K562 (cell line): ENCODE measurements around the gene ACSF2.
"Not testable (repeated sequence)": the region's sequence is repeated elsewhere in the genome, so short reads cannot be mapped to it uniquely, and the experiment has no call there.

Source experiments
- EP300 ChIP-seq: IDR thresholded peaks from 2 replicates; pipeline ENCODE4 v1.6.1; 2012; ENCODE audit warnings: low read length, improper control_type of control experiment
- EZH2 ChIP-seq: IDR thresholded peaks from 2 replicates; pipeline ENCODE4 v1.6.1; 2012; ENCODE audit warnings: low read depth, mild to moderate bottlenecking, inconsistent platforms, low read length, borderline replicate concordance
- GTF2F1 ChIP-seq: IDR thresholded peaks from 2 replicates; pipeline ENCODE4 v1.6.1; 2011; ENCODE audit warnings: low read depth, low read length, improper control_type of control experiment
- JUND ChIP-seq, 2 experiments: IDR thresholded peaks; 2 replicates in 1 of 2; 3 replicates in 1 of 2; pipeline ENCODE4 v1.6.1; 2011; ENCODE audit warnings: borderline replicate concordance in 2 of 2, low read depth in 2 of 2, low read length in 2 of 2, improper control_type of control experiment in 1 of 2, missing biosample characterization in 1 of 2, missing genetic modification characterization in 1 of 2, missing genetic modification reagents in 1 of 2
- MAFK ChIP-seq: IDR thresholded peaks from 2 replicates; pipeline ENCODE4 v1.6.1; 2011; ENCODE audit warnings: low read length, improper control_type of control experiment
- SMC3 ChIP-seq: conservative IDR thresholded peaks from 2 replicates; pipeline ENCODE4 v1.6.1; 2011; ENCODE audit warnings: low read depth, low read length, improper control_type of control experiment; ENCODE audit not compliant: insufficient read depth
- ZNF586 ChIP-seq: fragments of 450-650 bp; formaldehyde crosslinking; conservative IDR thresholded peaks from 2 replicates; pipeline ENCODE4 v1.4.0; 2020; ENCODE audit warnings: mild to moderate bottlenecking, moderate library complexity
- TF ChIP-seq, protein P1 (sequence below): sonication (generic); formaldehyde crosslinking; IDR thresholded peaks from 2 replicates; pipeline ENCODE4 v1.8.0; 2022; ENCODE audit warnings: mild to moderate bottlenecking, low read depth, missing genetic modification reagents
- TF ChIP-seq, protein P2 (sequence below): sonication (generic); formaldehyde crosslinking; IDR thresholded peaks from 2 replicates; pipeline ENCODE4 v1.5.0; 2020; ENCODE audit warnings: missing genetic modification reagents
- TF ChIP-seq, protein P3 (sequence below): sonication (generic); formaldehyde crosslinking; IDR thresholded peaks from 2 replicates; pipeline ENCODE4 v1.9.0; 2022; ENCODE audit warnings: mild to moderate bottlenecking, missing genetic modification reagents
- TF ChIP-seq, protein P4 (sequence below): fragments of 450-650 bp; IDR thresholded peaks from 2 replicates; pipeline ENCODE4 v1.6.1; 2016; ENCODE audit warnings: low read depth
- TF ChIP-seq, protein P5 (sequence below), 3 experiments: IDR thresholded peaks in 2 of 3; conservative IDR thresholded peaks in 1 of 3; 2 replicates each; pipeline ENCODE4 v1.5.1; 2011 to 2012; ENCODE audit warnings: low read length in 3 of 3, mild to moderate bottlenecking in 3 of 3, control low read depth in 2 of 3, improper control_type of control experiment in 1 of 3, inconsistent platforms in 1 of 3, low read depth in 1 of 3, mixed read lengths in 1 of 3, moderate library complexity in 1 of 3; ENCODE audit not compliant: insufficient read depth in 2 of 3

DNA sequence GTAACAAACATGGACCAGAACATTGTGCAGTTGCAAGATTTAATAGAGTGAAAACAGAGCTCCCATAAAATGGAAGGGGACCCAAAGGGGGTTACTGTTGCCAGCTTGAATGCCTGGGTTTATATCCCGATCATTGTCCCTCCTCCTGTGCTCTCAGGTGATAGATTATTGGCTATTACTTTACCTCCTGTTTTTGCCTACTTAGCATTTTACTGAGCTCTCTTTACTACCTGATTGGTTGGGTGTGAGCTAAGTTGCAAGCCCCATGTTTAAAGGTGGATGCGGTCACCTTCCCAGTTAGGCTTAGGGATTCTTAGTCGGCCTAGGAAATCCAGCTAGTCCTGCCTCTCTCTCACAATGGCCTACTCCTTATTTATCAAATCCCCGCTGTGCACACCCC, 20.7 kb upstream of the ACSF2 start:
- peak; percentile 33; the same call in 1 of the 2 replicates for TF ChIP-seq MAFK
- TF ChIP-seq, protein P1, sequence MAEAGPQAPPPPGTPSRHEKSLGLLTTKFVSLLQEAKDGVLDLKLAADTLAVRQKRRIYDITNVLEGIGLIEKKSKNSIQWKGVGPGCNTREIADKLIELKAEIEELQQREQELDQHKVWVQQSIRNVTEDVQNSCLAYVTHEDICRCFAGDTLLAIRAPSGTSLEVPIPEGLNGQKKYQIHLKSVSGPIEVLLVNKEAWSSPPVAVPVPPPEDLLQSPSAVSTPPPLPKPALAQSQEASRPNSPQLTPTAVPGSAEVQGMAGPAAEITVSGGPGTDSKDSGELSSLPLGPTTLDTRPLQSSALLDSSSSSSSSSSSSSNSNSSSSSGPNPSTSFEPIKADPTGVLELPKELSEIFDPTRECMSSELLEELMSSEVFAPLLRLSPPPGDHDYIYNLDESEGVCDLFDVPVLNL = not testable (repeated sequence)
- not testable (repeated sequence) for TF ChIP-seq GTF2F1; EP300; SMC3; JUND (IDR thresholded peaks at IDR 0.05; ENCODE audit: borderline replicate concordance, low read depth, low read length); JUND (tag; IDR thresholded peaks at IDR 0.05; ENCODE audit: borderline replicate concordance, low read depth, low read length); ZNF586; EZH2
- TF ChIP-seq, protein P2, sequence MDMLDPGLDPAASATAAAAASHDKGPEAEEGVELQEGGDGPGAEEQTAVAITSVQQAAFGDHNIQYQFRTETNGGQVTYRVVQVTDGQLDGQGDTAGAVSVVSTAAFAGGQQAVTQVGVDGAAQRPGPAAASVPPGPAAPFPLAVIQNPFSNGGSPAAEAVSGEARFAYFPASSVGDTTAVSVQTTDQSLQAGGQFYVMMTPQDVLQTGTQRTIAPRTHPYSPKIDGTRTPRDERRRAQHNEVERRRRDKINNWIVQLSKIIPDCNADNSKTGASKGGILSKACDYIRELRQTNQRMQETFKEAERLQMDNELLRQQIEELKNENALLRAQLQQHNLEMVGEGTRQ = not testable (repeated sequence)
- TF ChIP-seq, protein P3, sequence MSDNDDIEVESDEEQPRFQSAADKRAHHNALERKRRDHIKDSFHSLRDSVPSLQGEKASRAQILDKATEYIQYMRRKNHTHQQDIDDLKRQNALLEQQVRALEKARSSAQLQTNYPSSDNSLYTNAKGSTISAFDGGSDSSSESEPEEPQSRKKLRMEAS (CRISPR knock-in tag) = not testable (repeated sequence)
- TF ChIP-seq, protein P4, sequence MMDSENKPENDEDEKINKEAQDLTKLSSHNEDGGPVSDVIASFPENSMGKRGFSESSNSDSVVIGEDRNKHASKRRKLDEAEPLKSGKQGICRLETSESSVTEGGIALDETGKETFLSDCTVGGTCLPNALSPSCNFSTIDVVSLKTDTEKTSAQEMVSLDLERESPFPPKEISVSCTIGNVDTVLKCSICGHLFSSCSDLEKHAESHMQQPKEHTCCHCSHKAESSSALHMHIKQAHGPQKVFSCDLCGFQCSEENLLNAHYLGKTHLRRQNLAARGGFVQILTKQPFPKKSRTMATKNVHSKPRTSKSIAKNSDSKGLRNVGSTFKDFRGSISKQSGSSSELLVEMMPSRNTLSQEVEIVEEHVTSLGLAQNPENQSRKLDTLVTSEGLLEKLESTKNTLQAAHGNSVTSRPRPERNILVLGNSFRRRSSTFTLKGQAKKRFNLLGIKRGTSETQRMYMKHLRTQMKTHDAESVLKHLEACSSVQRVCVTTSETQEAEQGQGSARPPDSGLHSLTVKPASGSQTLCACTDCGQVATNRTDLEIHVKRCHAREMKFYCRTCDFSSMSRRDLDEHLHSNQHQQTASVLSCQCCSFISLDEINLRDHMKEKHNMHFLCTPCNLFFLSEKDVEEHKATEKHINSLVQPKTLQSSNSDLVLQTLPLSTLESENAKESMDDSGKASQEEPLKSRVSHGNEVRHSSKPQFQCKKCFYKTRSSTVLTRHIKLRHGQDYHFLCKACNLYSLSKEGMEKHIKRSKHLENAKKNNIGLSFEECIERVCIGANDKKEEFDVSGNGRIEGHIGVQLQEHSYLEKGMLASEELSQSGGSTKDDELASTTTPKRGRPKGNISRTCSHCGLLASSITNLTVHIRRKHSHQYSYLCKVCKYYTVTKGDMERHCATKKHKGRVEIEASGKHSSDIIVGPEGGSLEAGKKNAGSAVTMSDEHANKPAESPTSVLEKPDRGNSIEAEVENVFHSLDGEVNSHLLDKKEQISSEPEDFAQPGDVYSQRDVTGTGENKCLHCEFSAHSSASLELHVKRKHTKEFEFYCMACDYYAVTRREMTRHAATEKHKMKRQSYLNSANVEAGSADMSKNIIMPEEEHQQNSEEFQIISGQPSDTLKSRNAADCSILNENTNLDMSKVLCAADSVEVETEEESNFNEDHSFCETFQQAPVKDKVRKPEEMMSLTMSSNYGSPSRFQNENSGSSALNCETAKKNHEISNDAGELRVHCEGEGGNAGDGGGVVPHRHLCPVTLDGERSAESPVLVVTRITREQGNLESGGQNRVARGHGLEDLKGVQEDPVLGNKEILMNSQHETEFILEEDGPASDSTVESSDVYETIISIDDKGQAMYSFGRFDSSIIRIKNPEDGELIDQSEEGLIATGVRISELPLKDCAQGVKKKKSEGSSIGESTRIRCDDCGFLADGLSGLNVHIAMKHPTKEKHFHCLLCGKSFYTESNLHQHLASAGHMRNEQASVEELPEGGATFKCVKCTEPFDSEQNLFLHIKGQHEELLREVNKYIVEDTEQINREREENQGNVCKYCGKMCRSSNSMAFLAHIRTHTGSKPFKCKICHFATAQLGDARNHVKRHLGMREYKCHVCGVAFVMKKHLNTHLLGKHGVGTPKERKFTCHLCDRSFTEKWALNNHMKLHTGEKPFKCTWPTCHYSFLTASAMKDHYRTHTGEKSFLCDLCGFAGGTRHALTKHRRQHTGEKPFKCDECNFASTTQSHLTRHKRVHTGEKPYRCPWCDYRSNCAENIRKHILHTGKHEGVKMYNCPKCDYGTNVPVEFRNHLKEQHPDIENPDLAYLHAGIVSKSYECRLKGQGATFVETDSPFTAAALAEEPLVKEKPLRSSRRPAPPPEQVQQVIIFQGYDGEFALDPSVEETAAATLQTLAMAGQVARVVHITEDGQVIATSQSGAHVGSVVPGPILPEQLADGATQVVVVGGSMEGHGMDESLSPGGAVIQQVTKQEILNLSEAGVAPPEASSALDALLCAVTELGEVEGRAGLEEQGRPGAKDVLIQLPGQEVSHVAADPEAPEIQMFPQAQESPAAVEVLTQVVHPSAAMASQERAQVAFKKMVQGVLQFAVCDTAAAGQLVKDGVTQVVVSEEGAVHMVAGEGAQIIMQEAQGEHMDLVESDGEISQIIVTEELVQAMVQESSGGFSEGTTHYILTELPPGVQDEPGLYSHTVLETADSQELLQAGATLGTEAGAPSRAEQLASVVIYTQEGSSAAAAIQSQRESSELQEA = not testable (repeated sequence)
- TF ChIP-seq, protein P5, sequence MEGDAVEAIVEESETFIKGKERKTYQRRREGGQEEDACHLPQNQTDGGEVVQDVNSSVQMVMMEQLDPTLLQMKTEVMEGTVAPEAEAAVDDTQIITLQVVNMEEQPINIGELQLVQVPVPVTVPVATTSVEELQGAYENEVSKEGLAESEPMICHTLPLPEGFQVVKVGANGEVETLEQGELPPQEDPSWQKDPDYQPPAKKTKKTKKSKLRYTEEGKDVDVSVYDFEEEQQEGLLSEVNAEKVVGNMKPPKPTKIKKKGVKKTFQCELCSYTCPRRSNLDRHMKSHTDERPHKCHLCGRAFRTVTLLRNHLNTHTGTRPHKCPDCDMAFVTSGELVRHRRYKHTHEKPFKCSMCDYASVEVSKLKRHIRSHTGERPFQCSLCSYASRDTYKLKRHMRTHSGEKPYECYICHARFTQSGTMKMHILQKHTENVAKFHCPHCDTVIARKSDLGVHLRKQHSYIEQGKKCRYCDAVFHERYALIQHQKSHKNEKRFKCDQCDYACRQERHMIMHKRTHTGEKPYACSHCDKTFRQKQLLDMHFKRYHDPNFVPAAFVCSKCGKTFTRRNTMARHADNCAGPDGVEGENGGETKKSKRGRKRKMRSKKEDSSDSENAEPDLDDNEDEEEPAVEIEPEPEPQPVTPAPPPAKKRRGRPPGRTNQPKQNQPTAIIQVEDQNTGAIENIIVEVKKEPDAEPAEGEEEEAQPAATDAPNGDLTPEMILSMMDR (IDR thresholded peaks at IDR 0.05 in 2 of 3, conservative IDR thresholded peaks at IDR 0.05 in 1 of 3; ENCODE audit: insufficient read depth in 2 of 3, low read depth in 1 of 3, low read length in 3 of 3) = not testable (repeated sequence)
